GM21737 (cell line): ENCODE data around the gene P4HTM.

Experiments used
- ATAC-seq: cut with Tn5 transposase; IDR thresholded peaks from one replicate; pipeline ENCODE4 v1.9.1; 2021; ENCODE audit warnings: mild to moderate bottlenecking, moderate library complexity; ENCODE audit not compliant: unreplicated experiment

P4HTM gene

DNA sequence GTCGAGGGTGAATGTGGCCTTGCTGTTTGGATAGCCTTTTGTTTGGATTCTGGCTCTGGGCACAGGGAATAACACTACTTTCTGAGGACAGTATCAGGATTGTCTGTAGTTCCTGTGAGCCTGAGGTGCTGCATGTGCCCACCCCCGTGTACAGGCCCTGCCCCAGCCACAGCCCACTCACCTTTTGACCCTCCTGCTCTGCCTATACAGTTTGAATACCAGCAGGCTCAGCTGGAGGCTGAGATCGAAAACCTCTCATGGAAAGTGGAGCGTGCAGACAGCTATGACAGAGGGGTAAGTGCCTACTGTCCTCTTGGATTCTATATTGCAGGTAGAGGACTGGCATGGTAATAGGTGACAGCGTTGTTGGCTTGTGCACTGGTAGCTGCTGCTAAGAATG is 7.4 kb upstream of the P4HTM start:
- no peak for ATAC-seq

DNA sequence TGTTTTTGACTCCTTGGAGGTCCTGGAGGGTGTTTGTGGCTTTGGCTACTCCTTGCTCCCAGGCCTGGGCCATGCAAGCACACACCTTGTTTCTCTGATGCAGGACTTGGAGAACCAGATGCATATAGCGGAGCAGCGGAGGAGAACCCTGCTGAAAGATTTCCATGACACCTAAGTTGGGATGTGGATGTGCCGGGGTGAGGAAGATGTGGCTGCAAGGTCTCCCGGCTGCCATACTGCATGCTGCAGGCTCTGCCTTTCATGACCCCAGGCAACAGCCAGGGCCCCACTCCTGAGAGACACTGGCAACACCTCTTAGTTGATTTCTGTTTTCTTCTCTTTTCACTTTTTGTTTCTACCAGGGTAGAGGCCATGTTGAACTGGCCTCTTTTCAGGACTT is 6.9 kb upstream of the P4HTM start:
- ATAC-seq = no peak

DNA sequence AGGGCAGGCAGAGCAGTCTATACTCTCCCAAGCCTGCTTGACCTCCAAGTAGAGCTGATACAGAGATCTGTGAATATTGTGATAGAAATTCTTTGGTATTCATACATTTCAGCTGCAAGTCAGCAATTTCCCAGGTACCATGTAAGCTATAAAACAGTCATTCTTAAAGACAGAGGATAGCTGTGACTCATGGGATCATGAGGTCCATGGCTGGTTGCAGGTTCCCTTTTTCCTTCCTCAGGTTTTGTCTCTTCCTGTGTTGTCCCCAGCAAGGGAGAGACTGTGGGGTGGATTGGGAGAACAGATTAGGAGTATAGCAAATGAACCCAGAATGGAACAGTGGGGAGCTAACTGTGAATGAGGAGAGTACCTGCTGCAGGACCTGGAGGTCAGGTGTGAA is 5.4 kb upstream of the P4HTM start:
- ATAC-seq = no peak

DNA sequence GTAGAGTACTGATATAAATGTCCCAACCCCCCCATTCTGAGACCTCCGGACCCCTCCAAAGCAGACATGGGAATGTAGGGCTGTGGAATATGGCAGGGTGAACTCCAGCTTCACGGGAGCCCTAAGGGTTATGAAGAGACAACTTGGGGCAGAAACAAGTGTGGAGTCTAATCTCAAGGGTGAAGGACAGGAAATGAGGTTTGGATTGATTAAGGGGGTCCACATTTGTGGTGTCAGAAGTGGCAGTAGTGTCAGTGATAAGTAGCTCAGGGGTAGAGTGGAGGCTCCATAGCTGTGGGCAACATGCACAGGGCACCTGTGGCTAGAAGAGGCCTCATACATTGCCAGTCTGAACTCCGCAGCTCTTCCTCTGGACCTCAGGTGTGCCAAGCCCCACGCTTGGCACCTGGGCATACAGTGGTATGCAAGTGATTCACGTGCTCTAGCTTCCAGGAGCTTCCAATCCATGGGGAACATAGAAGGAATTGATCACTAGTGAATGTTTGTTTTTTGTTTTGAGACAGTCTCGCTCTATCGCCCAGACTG is 4.1 kb upstream of the P4HTM start:
- ATAC-seq = no peak

DNA sequence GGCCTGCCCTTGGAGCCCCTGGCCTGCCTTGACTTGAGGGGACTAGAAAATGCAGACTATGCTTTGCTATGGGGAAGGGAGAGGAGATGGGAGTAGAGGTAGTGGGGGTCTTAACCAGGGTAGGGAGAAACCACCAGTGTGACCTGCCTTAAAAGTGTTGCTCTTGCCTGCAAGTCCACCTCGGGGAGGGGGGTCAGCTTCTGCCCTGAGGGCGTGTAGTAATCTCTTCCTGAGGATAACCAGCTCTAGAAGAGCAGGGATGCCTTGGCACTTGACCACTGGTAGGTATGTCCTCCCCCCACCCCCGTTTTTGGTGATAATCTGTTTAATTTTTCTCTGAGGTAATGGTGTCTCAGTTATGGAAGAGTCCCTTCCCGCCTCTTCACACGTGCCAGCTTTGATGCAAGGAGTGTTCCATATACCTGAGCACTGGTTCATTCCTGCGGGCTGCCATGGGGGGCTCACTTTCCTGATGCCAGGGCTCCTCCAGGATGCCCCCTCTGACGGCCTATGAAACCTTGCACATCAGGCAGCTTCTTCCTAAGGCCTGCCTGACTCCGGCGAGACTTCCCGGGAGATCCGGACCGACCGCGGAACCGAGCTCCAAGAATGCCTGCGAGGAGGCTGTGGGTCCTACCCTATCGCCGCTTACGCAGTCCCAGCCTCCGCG is 780 bp upstream of the P4HTM start:
- ATAC-seq = no peak

DNA sequence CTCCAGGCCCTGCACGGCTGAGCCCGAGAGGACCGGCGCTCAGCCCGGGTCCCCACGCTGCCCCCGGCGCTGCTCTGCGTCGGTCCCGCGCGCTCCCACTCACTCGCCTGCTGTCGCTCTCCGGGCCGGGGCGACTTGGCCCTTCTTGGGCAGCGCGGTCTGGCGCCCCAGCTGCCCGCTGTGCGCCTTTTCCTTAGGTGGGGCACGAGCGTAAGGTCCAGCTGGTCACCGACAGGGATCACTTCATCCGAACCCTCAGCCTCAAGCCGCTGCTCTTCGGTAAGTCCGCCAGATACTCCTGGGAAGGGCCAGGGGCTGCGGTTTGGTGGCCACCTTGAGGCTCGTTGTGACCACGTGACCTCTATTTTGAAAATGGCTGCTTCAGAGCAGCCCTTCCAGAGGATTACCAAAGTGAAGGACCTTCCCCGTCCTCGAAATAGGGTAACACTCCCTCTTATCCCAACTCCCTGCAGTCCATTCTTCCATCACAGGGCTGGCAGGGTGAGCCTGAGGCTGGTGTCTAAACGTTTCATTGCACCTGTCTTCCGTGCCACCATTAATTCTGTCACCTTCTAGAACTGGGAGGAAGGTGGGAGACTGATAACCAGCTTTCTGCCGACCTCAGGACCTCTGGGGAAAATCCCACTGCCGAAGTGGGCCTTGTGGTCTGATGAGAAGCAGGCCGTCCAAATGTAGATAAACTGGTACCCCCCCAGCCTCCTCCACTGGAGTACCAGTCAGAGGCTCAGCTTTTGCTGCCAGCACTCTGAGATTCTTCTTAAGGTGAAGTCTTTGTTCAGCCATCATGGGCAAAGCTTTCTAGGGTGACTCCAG is 812 bp downstream of the P4HTM start:
- peak; percentile 6 for ATAC-seq

DNA sequence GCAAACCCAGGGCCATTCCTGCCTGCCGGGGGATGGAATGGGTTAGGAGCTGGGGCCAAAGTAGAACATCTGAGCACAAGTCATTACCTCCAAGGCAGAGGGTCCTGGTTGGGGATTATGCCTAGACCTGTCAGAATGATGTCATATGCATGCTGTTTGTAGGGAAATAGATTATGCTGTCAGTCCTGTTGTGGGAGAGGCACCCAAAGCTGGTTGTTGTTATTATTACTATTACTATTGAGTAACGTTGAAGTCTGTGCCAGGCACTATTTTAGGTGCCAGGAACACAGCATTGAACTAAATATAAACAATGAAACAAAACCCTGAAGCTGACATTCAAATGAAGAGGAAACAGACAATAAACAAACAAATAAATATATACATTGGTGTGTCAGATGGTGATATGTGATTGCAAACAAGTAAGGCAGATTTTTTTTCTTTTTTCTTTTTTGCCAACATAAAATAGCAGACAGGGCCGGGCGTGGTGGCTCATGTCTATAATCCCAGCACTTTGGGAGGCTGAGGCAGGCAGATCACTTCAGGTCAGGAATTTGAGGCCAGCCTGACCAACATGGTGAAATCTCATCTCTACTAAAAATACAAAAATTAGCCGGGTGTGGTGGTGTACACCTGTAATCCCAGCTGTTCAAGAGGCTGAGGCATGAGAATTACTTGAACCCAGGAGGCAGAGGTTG is 2.0 kb downstream of the P4HTM start:
- ATAC-seq = no peak

DNA sequence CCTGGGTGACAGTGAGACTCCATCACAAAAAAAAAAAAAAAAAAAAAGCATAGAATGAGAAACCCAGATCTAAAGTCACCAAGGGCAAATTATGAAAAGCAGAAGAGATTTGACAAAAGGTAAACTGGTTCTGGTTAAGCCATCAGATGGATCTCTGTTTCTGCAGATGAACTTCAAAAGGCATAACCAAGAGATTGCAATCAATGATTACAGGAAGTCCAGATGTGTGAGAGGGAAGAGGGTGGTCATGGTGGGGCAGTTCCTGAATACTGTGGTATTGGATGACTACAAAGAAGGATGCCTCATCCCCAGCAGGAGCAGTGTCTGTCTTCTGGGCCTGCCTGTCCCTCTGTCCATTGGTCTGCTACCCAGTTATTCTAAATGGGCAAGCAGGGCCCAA is 3.8 kb downstream of the P4HTM start:
- ATAC-seq = no peak

DNA sequence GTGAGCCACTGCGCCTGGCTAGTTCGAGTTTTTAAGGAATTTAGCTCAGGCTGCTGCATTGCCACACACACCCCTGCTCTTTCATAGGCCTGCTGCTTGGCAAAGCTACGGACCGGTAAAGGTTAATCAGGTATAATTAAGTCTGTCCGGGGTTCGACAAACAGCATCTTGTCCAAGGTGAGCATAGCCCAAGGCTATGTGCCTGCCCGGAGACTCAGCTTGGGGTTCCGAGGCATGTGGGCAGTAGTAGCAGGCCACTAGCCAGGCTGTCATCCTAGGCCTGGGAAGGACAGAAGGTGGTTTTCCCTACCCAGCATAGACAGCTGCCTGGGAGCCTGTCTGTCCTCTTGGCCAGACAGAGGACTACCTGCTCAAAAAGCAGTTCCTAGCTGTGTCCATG is 6.6 kb downstream of the P4HTM start:
- ATAC-seq = no peak

DNA sequence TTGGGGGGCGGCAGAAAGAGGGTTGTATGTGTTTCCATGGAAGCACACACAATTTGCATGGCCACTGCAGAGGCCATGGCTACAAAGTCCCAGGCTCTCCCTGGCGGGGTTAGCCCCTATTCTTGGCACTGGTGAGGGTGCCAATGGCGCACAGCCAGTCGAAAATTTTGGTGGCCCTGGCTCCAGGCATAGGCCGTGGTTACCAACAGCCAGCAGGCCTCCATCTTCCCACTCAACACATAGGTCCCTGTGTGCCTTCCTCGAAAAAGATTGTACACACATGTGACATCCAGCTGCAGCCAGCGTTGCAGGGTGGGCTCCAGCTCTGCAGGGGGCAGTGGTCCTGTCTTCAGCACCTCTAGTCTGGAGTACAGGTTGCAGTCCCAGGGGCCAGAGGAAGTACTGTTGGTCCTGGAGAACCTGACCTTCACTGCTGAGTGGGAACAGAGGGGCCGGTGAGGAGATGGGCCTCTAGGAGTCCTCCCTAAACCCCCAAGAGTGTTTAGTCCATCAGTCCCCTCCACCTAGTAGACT is 7.1 kb downstream of the P4HTM start:
- ATAC-seq = no peak

DNA sequence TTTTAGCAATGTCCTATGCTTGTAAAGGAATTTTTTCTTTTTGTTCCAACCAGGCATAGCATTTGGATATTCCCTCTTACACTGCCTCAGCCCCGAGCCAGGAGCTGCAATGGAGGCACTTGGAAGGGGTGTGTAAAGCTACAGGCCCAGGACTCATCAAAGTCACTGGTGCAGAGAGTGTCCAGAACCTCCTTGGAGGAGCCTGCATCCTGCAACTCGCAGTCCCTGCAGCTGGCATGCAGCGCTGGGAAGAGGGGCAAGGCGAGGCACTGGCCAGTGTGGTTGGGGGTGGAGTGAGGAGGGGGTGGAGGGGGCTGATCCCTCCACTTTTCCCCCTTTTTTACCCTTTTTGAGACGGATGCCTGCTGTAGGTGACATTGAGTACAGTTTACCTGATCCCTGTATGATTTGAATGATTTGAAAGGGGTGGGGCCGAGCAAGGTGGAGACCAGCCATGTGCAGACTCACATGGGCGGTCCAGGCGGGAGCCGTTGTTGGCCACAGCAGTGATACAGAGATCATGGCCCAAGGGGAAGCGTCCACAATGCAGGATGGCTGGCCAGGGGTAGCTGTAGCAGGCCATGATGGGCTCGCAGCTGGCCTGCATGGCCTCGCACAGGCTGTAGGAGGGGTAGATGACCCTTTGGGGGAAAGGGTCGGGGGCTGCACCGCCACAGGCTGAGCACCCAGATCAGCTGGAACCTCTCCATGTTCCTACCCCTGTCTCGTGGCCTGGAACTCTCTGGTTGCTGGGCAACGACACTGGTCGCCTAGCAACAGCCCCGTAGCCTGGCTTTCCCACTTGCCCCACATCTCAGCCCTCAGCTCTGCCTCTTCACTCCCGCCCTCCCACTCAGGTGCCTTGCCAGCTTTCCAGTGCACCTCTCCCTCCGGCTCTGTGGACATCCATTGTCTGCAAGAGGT is 7.9 kb downstream of the P4HTM start:
- no peak for ATAC-seq

DNA sequence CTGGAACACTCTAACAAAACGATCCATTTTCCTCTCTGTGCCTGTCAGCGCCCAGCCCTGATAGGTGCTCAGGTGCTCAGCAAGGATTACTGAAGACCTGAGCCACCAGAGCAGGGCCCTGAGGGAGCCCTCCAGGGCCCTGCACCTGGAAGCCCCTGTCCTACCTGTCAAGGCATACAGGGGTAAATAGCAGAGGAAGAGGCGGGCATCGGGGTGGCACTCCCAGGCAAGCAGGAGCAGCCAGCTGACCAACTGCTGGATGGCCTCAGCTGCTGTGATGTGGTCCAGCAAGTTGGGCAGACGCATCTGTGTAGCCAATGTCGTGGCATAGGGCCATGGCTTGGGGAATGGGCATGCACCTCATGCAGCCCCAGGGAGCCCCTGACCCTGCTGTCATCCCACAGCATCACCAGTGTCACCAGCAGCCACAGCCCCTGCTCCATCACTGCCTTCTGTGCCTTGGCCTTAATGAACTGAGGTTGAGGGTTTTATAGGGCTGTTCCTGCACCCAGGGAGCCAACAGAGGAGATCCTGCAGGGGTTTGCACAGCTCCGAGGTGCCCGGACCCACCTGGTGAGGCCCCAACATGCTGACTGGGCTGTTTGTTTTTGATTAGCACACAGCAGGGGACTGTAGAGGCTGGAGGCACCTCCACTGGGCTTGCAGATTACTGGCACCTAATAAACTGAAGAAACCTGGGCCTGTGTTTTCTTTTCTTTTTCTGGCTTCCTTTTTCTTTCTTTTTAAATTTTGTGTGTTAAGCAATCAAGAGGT is 9.2 kb downstream of the P4HTM start:
- no peak for ATAC-seq

DNA sequence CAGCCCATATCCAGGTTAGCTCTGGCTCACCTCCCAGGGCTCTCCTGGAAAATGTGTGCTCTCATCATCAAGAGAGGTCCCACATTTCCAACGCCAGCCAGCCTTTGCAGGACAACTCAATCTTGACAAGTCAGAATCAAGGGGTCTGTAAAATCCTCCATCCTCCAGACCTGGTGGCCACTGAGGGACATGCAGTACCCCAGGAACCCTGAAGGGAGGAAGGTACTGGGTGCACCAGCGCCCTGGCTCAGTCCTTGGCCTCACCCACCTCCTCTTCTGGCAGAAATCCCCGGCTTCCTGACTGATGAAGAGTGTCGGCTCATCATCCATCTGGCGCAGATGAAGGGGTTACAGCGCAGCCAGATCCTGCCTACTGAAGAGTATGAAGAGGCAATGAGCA is 11.1 kb downstream of the P4HTM start:
- no peak for ATAC-seq

DNA sequence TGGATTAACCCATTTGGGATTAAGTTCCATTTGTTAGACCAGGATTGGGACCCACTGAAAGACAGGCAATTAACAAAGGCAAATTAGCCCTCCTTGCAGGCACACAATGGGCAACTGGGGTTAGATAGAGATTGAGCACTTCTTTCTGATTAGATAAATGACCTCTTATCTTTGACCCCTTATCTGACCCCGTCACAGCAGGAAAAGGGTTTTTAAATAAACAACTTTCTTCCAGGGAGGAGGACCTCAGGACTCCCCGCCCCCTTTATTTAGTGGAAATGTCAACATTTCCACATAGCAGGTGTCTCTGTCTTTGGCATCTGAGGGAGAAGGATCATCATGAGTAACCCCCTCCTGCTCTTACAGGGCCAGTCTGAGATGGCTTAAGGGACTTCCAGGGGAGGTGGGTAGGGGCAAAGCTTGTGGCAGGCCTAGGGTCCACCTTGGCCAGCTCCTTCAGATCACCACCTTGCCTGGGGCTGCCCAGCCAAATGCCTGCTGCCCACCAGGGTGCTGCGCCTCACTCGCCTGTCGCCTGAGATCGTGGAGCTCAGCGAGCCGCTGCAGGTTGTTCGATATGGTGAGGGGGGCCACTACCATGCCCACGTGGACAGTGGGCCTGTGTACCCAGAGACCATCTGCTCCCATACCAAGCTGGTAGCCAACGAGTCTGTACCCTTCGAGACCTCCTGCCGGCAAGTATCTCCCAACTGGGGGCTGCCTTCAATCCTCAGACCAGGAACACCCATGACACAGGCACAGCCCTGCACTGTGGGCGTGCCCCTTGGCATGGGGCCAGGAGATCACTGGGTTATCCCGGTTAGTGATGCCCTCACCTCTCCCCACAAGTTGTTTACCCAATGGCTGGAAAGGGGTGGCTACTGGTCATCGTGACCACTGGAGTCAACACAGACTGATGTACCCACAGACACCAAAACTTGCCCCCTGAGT is 14.6 kb downstream of the P4HTM start:
- ATAC-seq = no peak

DNA sequence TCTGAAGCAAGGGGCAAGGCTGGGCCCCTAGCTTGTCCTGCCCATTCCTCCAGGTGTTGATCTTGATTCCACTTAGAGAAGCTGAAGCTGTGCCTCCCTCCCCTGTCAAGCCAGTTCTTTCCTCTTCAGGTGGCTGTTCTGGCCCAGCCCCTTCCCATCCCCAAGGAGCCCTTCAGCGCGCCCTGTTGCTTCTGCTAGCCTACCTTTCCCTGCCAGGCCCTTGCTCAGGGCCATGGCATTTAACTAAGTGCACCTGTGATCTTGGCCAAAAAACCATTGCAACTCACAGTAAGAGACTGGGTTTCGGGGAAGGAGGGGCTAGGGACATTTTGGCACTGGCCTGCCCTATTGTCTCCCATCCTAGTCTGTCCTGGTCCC is 15.3 kb downstream of the P4HTM start:
- no peak for ATAC-seq

DNA sequence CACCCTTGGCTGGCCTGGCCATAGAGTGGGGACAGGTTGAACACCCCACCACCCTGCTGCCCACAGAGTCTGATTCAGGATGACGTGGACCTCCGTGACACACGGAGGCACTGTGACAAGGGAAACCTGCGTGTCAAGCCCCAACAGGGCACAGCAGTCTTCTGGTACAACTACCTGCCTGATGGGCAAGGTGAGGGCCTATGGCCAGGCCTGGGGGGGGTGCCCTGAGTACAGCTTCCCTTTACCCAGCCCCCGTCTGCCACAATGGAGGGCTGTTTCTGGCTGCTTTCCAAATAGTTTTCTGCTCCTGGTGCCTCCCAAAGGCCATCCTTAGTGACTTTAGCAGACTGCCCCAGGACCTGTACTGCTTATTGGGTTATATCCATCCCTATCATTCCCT is 16.0 kb downstream of the P4HTM start:
- no peak for ATAC-seq

DNA sequence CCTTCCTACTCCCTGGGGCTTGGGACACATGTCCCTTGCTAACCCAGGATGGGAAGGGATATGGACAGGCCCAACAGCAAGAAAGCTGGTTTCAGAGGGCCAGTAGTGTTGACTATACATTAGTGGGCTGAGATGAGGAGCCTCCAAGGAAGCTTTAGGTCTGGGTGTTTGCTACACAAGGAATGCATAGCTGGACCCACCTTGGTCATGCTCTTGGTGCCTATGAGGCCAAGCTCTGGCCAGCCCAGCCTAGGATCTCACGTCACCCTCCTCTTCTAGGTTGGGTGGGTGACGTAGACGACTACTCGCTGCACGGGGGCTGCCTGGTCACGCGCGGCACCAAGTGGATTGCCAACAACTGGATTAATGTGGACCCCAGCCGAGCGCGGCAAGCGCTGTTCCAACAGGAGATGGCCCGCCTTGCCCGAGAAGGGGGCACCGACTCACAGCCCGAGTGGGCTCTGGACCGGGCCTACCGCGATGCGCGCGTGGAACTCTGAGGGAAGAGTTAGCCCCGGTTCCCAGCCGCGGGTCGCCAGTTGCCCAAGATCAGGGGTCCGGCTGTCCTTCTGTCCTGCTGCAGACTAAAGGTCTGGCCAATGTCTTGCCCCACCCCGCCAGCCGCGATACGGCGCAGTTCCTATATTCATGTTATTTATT is 16.5 kb downstream of the P4HTM start:
- peak; percentile 2 for ATAC-seq
